K562 (cell line): Measurements from ENCODE around the gene MS4A2. TPM values are rescaled to one million over a fixed set of nuclear protein-coding genes. Genes with fewer than 3 reads are reported as not detected.

ENCODE experiments used
- ATF1 ChIP-seq, 2 experiments: fragments of 450-650 bp in 1 of 2; IDR thresholded peaks; 2 replicates each; pipeline ENCODE4 v1.6.1; 2016; ENCODE audit warnings: missing compliant biosample characterization in 1 of 2, missing genetic modification characterization in 1 of 2
- CC2D1A ChIP-seq: fragments of 450-650 bp; IDR thresholded peaks from 2 replicates; pipeline ENCODE4 v1.6.1; 2017; ENCODE audit warnings: mild to moderate bottlenecking
- FOXK1 ChIP-seq: sonication (generic); formaldehyde crosslinking; IDR thresholded peaks from 2 replicates; pipeline ENCODE4 v1.8.0; 2022; ENCODE audit warnings: missing genetic modification reagents, mild to moderate bottlenecking, borderline replicate concordance
- HDAC1 ChIP-seq, 2 experiments: fragments of 450-650 bp; IDR thresholded peaks; 2 replicates each; pipeline ENCODE4 v1.6.1; 2016 to 2017; ENCODE audit warnings: inconsistent platforms in 1 of 2, mild to moderate bottlenecking in 1 of 2, moderate library complexity in 1 of 2
- HDAC3 ChIP-seq: fragments of 450-650 bp; IDR thresholded peaks from 2 replicates; pipeline ENCODE4 v1.6.1; 2018; ENCODE audit warnings: borderline replicate concordance, mild to moderate bottlenecking, moderate library complexity; ENCODE audit not compliant: partially characterized antibody
- HMG20A ChIP-seq: fragments of 450-650 bp; formaldehyde crosslinking; conservative IDR thresholded peaks from 2 replicates; pipeline ENCODE4 v1.4.0; 2020; ENCODE audit warnings: mild to moderate bottlenecking, mixed read lengths
- JUN ChIP-seq, 2 experiments: sonication (generic) in 1 of 2; formaldehyde crosslinking in 1 of 2; IDR thresholded peaks; 2 replicates each; pipeline versions ENCODE4 v1.6.1 to v1.8.0; 2012 to 2022; ENCODE audit warnings: borderline replicate concordance in 2 of 2, mild to moderate bottlenecking in 2 of 2, improper control_type of control experiment in 1 of 2, low read depth in 1 of 2, low read length in 1 of 2, missing genetic modification reagents in 1 of 2
- LCOR ChIP-seq: sonication (generic); formaldehyde crosslinking; IDR thresholded peaks from 2 replicates; pipeline ENCODE4 v1.8.0; 2022; ENCODE audit warnings: mild to moderate bottlenecking, missing genetic modification reagents
- MLLT1 ChIP-seq, 2 experiments: fragments of 450-650 bp; IDR thresholded peaks; 2 replicates each; pipeline ENCODE4 v1.6.1; 2016
- MYBL2 ChIP-seq, 2 experiments: fragments of 450-650 bp in 1 of 2; sonication (generic) in 1 of 2; formaldehyde crosslinking in 1 of 2; IDR thresholded peaks; 2 replicates each; pipeline versions ENCODE4 v1.6.1 to v1.8.1; 2017 to 2022; ENCODE audit warnings: borderline replicate concordance in 1 of 2, inconsistent platforms in 1 of 2, low read depth in 1 of 2, mild to moderate bottlenecking in 1 of 2, missing genetic modification reagents in 1 of 2, moderate library complexity in 1 of 2
- NFIX ChIP-seq: fragments of 250-450 bp; sonication (Bioruptor Pico); IDR thresholded peaks from 2 replicates; pipeline ENCODE4 v1.4.0; 2020; ENCODE audit warnings: low read depth, mild to moderate bottlenecking, moderate library complexity
- NR3C1 ChIP-seq: sonication (generic); formaldehyde crosslinking; IDR thresholded peaks from 2 replicates; pipeline ENCODE4 v1.8.1; 2022; ENCODE audit warnings: missing genetic modification reagents
- PTRF ChIP-seq: fragments of 450-650 bp; IDR thresholded peaks from 2 replicates; pipeline ENCODE4 v1.6.1; 2016; ENCODE audit warnings: mild to moderate bottlenecking, missing genetic modification characterization, missing compliant biosample characterization
- SIRT6 ChIP-seq: IDR thresholded peaks from one replicate; pipeline ENCODE4 v1.6.1; 2012; ENCODE audit warnings: low read depth, mild to moderate bottlenecking, control low read depth, inconsistent platforms, low read length, moderate library complexity
- TAF7 ChIP-seq: fragments of 450-650 bp; IDR thresholded peaks from 2 replicates; pipeline ENCODE4 v1.6.1; 2016; ENCODE audit warnings: missing genetic modification characterization, missing compliant biosample characterization
- TEAD4 ChIP-seq, 2 experiments: sonication (generic) in 1 of 2; formaldehyde crosslinking in 1 of 2; IDR thresholded peaks; 2 replicates each; pipeline versions ENCODE4 v1.6.1 to v1.8.0; 2012 to 2022; ENCODE audit warnings: borderline replicate concordance in 1 of 2, inconsistent platforms in 1 of 2, low read length in 1 of 2, mild to moderate bottlenecking in 1 of 2, missing genetic modification reagents in 1 of 2
- TFAP4 ChIP-seq: sonication (generic); formaldehyde crosslinking; IDR thresholded peaks from 2 replicates; pipeline ENCODE4 v1.8.0; 2022; ENCODE audit warnings: missing genetic modification reagents, mild to moderate bottlenecking, moderate library complexity, borderline replicate concordance
- ZBTB33 ChIP-seq: sonication (generic); formaldehyde crosslinking; IDR thresholded peaks from 2 replicates; pipeline ENCODE4 v1.8.1; 2023; ENCODE audit warnings: mild to moderate bottlenecking, missing genetic modification reagents
- ZBTB34 ChIP-seq: fragments of 250-450 bp; sonication (Bioruptor Pico); IDR thresholded peaks from 2 replicates; pipeline ENCODE4 v1.8.0; 2021; ENCODE audit warnings: mild to moderate bottlenecking, moderate library complexity
- ZKSCAN1 ChIP-seq: fragments of 150-350 bp; IDR thresholded peaks from 2 replicates; pipeline ENCODE4 v1.6.1; 2016; ENCODE audit warnings: low read depth, low read length
- ZZZ3 ChIP-seq: fragments of 450-650 bp; IDR thresholded peaks from 2 replicates; pipeline ENCODE4 v1.6.1; 2016; ENCODE audit warnings: antibody characterized with exemption, mild to moderate bottlenecking, moderate library complexity
- polyA plus RNA-seq, 8 experiments: library from polyadenylated mRNA; depleted of rRNA in 4 of 8; stranded (reverse) in 5 of 8; unstranded in 3 of 8; fragments of >200 nt; fragmentation: Nextera tagmentation in 2 of 8; fragmentation: Illumina TruSeq in 1 of 8; extraction: Ambion mirVana in 2 of 8; extraction: Trizol in 1 of 8; gene quantifications; 2 replicates each; pipeline versions ENCODE4 v1.2.1 to v1.2.3, GENCODE V29; 2011 to 2014; ENCODE audit warnings: inconsistent platforms in 1 of 8, missing spikeins in 1 of 8
- total RNA-seq, 7 experiments: library from RNA; depleted of rRNA in 6 of 7; stranded (reverse); fragments of >200 nt in 6 of 7; fragmentation: Illumina TruSeq in 2 of 7; extraction: Trizol in 2 of 7; gene quantifications; 2 replicates each; pipeline versions ENCODE4 v1.2.1 to v1.2.3, GENCODE V29; 2011 to 2021; ENCODE audit warnings: low replicate concordance in 1 of 7

MS4A2 gene
- total and polyA plus RNA-seq, 9 of the 15 experiments (the other 6 are each of a cell fraction or from before 2014, with no cell fraction given) = 0.06 to 5.7 (median 0.86) TPM

GRCh38 chr11:60056349-60056969 is 32.0 kb upstream of the MS4A2 start, which contains the start of gene MS4A3 (continued):
- TF ChIP-seq TFAP4 (CRISPR knock-in tag) (no peak; the same call in 1 of the 2 replicates), LCOR (CRISPR knock-in tag) (peak; percentile 83; the same call in 1 of the 2 replicates), CC2D1A (no peak), ZKSCAN1 (no peak), ATF1 (CRISPR knock-in tag; IDR thresholded peaks at IDR 0.05) (no peak), ATF1 (tag; IDR thresholded peaks at IDR 0.05) (0 out of 2 replicates have a peak, but pooled peaks have one; percentile 5), ZBTB34 (CRISPR knock-in tag) (no peak), HMG20A (CRISPR knock-in tag) (no peak), NFIX (CRISPR knock-in tag) (no peak), HDAC1 (IDR thresholded peaks at IDR 0.05) (0 out of 4 replicates have a peak, but pooled peaks of 1 of the 2 experiments have one; percentile 16), ZZZ3 (no peak), SIRT6 (no peak), FOXK1 (CRISPR knock-in tag) (no peak), MLLT1 (IDR thresholded peaks at IDR 0.05) (no peak), MYBL2 (IDR thresholded peaks at IDR 0.05; ENCODE audit: low read depth) (no peak), MYBL2 (CRISPR knock-in tag; IDR thresholded peaks at IDR 0.05; ENCODE audit: borderline replicate concordance) (no peak), NR3C1 (CRISPR knock-in tag) (no peak), JUN (IDR thresholded peaks at IDR 0.05; ENCODE audit: borderline replicate concordance, low read depth, low read length) (no peak), JUN (CRISPR knock-in tag; IDR thresholded peaks at IDR 0.05; ENCODE audit: borderline replicate concordance) (0 out of 2 replicates have a peak, but pooled peaks have one; percentile 23), ZBTB33 (CRISPR knock-in tag) (no peak), PTRF (no peak), HDAC3 (peak; percentile 44), TAF7 (tag) (no peak), TEAD4 (IDR thresholded peaks at IDR 0.05; ENCODE audit: low read length) (peak; percentile 89), TEAD4 (CRISPR knock-in tag; IDR thresholded peaks at IDR 0.05; ENCODE audit: borderline replicate concordance) (no peak)
